H9 (cell line): Measurements from ENCODE around the gene FAM83F. TPM values are rescaled to one million over a fixed set of nuclear protein-coding genes. Genes with fewer than 3 reads are reported as not detected.

Experiments used
- DNase-seq: peaks from one replicate; pipeline ENCODE4 v3.0.0-alpha.2; 2017
- H2AFZ ChIP-seq: one replicate; pipeline ENCODE4 v1.6.1; 2013; ENCODE audit warnings: mild to moderate bottlenecking, low read length, control low read depth, moderate library complexity
- H2AK5ac ChIP-seq: 2 replicates; pipeline ENCODE4 v1.6.1; 2013; ENCODE audit warnings: low read length, control low read depth, mixed read lengths; ENCODE audit not compliant: insufficient read length
- H2BK120ac ChIP-seq: one replicate; pipeline ENCODE4 v1.6.1; 2013; ENCODE audit warnings: low read depth, mild to moderate bottlenecking, low read length, control low read depth, inconsistent platforms; ENCODE audit not compliant: poor library complexity, severe bottlenecking
- H2BK12ac ChIP-seq: 2 replicates; pipeline ENCODE4 v1.6.1; 2013; ENCODE audit warnings: low read length, control low read depth, mixed read lengths, low read depth; ENCODE audit not compliant: insufficient read length
- H2BK15ac ChIP-seq: 2 replicates; pipeline ENCODE4 v1.6.1; 2013; ENCODE audit warnings: low read depth, low read length, control low read depth
- H2BK20ac ChIP-seq: one replicate; pipeline ENCODE4 v1.6.1; 2013; ENCODE audit warnings: low read depth, mild to moderate bottlenecking, low read length, control low read depth, inconsistent platforms; ENCODE audit not compliant: poor library complexity, severe bottlenecking
- H2BK5ac ChIP-seq: 2 replicates; pipeline ENCODE4 v1.6.1; 2013; ENCODE audit warnings: low read length, control low read depth, mixed read lengths; ENCODE audit not compliant: insufficient read length
- H3K14ac ChIP-seq: 2 replicates; pipeline ENCODE4 v1.6.1; 2013; ENCODE audit warnings: low read length, control low read depth; ENCODE audit not compliant: insufficient read depth
- H3K18ac ChIP-seq: 2 replicates; pipeline ENCODE4 v1.6.1; 2013; ENCODE audit warnings: low read depth, mild to moderate bottlenecking, mixed read lengths, low read length, control low read depth; ENCODE audit not compliant: insufficient read length
- H3K23ac ChIP-seq: 2 replicates; pipeline ENCODE4 v1.6.1; 2013; ENCODE audit warnings: low read length, control low read depth, mixed read lengths, low read depth; ENCODE audit not compliant: insufficient read length
- H3K23me2 ChIP-seq: 2 replicates; pipeline ENCODE4 v1.6.1; 2013; ENCODE audit warnings: low read depth, mild to moderate bottlenecking, mixed read lengths, low read length, control low read depth; ENCODE audit not compliant: insufficient read length, poor library complexity, severe bottlenecking
- H3K27ac ChIP-seq: 2 replicates; pipeline ENCODE4 v1.5.1; 2013; ENCODE audit warnings: low read length, control low read depth, mixed read lengths, low read depth; ENCODE audit not compliant: insufficient read length
- H3K27me3 ChIP-seq: 2 replicates; pipeline ENCODE4 v1.6.1; 2013; ENCODE audit warnings: low read length, control low read depth, inconsistent platforms; ENCODE audit not compliant: insufficient read depth
- H3K4ac ChIP-seq: 2 replicates; pipeline ENCODE4 v1.6.1; 2013; ENCODE audit warnings: low read depth, mild to moderate bottlenecking, control low read depth, inconsistent platforms, low read length, moderate library complexity
- H3K4me1 ChIP-seq: 2 replicates; pipeline ENCODE4 v1.6.1; 2013; ENCODE audit warnings: low read length, control low read depth, inconsistent platforms; ENCODE audit not compliant: insufficient read depth
- H3K4me2 ChIP-seq: 2 replicates; pipeline ENCODE4 v1.6.1; 2013; ENCODE audit warnings: low read length, control low read depth, mixed read lengths; ENCODE audit not compliant: insufficient read length, insufficient read depth
- H3K56ac ChIP-seq: 2 replicates; pipeline ENCODE4 v1.6.1; 2013; ENCODE audit warnings: low read depth, mild to moderate bottlenecking, mixed read lengths, low read length, control low read depth; ENCODE audit not compliant: insufficient read length
- H3K79me1 ChIP-seq: 2 replicates; pipeline ENCODE4 v1.6.1; 2013; ENCODE audit warnings: low read depth, mild to moderate bottlenecking, moderate library complexity, low read length, control low read depth, inconsistent platforms; ENCODE audit not compliant: insufficient read depth, poor library complexity, severe bottlenecking
- H3K79me2 ChIP-seq: 2 replicates; pipeline ENCODE4 v1.6.1; 2013; ENCODE audit warnings: low read length, control low read depth, inconsistent platforms; ENCODE audit not compliant: insufficient read depth
- H3K9ac ChIP-seq: 2 replicates; pipeline ENCODE4 v1.6.1; 2013; ENCODE audit warnings: low read length, control low read depth, mixed read lengths; ENCODE audit not compliant: insufficient read length; ENCODE audit errors: extremely low read depth
- H3K9me3 ChIP-seq: one replicate; pipeline ENCODE4 v1.6.1; 2013; ENCODE audit warnings: low read depth, low read length, inconsistent platforms; ENCODE audit not compliant: control insufficient read depth
- H3T11ph ChIP-seq: one replicate; pipeline ENCODE4 v1.6.1; 2013; ENCODE audit warnings: mild to moderate bottlenecking, low read length, control low read depth, inconsistent platforms
- H4K20me1 ChIP-seq: one replicate; pipeline ENCODE4 v1.6.1; 2013; ENCODE audit not compliant: control insufficient read depth, insufficient read length, insufficient read depth
- H4K5ac ChIP-seq: 2 replicates; pipeline ENCODE4 v1.6.1; 2013; ENCODE audit warnings: low read depth, mild to moderate bottlenecking, mixed read lengths, low read length, control low read depth; ENCODE audit not compliant: insufficient read length
- H4K8ac ChIP-seq: replicated peaks from 2 replicates; pipeline ENCODE4 v1.6.1; 2013; ENCODE audit warnings: low read length, control low read depth, mixed read lengths, low read depth; ENCODE audit not compliant: insufficient read length
- H4K91ac ChIP-seq: 2 replicates; pipeline ENCODE4 v1.6.1; 2013; ENCODE audit warnings: low read depth, mild to moderate bottlenecking, moderate library complexity, mixed read lengths, low read length, control low read depth; ENCODE audit not compliant: insufficient read length
- H3K27ac Mint-ChIP-seq, 3 experiments: 2 replicates in 2 of 3; 3 replicates in 1 of 3; pipeline ENCODE4 v1.8.0; 2020 to 2021; ENCODE audit warnings: mixed read lengths in 3 of 3, mild to moderate bottlenecking in 1 of 3, moderate library complexity in 1 of 3
- H3K27me3 Mint-ChIP-seq: 2 replicates; pipeline ENCODE4 v1.8.0; 2021; ENCODE audit warnings: low read depth, mild to moderate bottlenecking, moderate library complexity, mixed read lengths
- H3K36me3 Mint-ChIP-seq, 3 experiments: 2 replicates in 2 of 3; 3 replicates in 1 of 3; pipeline ENCODE4 v1.8.0; 2020 to 2021; ENCODE audit warnings: low read depth in 3 of 3, mixed read lengths in 3 of 3; ENCODE audit not compliant: insufficient read depth in 1 of 3
- H3K4me1 Mint-ChIP-seq, 2 experiments: 2 replicates each; pipeline ENCODE4 v1.8.0; 2020; ENCODE audit warnings: mixed read lengths in 2 of 2
- H3K4me3 Mint-ChIP-seq, 2 experiments: 2 replicates in 1 of 2; 3 replicates in 1 of 2; pipeline ENCODE4 v1.8.0; 2020 to 2021; ENCODE audit warnings: mild to moderate bottlenecking in 2 of 2, mixed read lengths in 2 of 2, moderate library complexity in 1 of 2
- H3K9me3 Mint-ChIP-seq, 2 experiments: 2 replicates in 1 of 2; 3 replicates in 1 of 2; pipeline ENCODE4 v1.8.0; 2020; ENCODE audit warnings: mild to moderate bottlenecking in 2 of 2, mixed read lengths in 2 of 2, moderate library complexity in 1 of 2
- WGBS: extraction: QIAGEN DNeasy Blood & Tissue Kit; methylation state at CpG from one replicate; pipeline ENCODE4 v1.1.7; 2013; ENCODE audit warnings: missing lambda C conversion rate, low lambda C conversion rate, mixed read lengths; ENCODE audit not compliant: insufficient read length; ENCODE audit errors: extremely low coverage; 5-methylcytosine and 5-hydroxymethylcytosine counted together
- total RNA-seq: library from RNA; stranded (reverse); gene quantifications from 2 replicates; pipeline ENCODE4 v1.2.1, GENCODE V29; 2021
- TF ChIP-seq, protein P1 (sequence below): fragments of 200-600 bp; sonication (generic); conservative IDR thresholded peaks from 3 replicates; pipeline ENCODE4 v1.8.0; 2021; ENCODE audit warnings: antibody characterized with exemption, mild to moderate bottlenecking

Gene FAM83F
- total RNA-seq, 1 experiment from 2014 or later, result 17.4 TPM

- Histone ChIP-seq H3K23ac (no peak overlapping the region), H3K56ac (no peak overlapping the region), H2AFZ (no peak overlapping the region), H3K4me2 (peak overlapping the region; percentile 91), H2BK20ac (no peak overlapping the region), H4K20me1 (no peaks in the 10 kb centered on the region), H2AK5ac (no peak overlapping the region), H3K9me3 (no peaks in the 10 kb centered on the region), H4K8ac (no peak overlapping the region), H4K91ac (no peak overlapping the region), H2BK5ac (no peak overlapping the region), H2BK15ac (no peak overlapping the region), H3K23me2 (peaks cover 7% of the 10 kb centered on the region), H2BK12ac (no peak overlapping the region), H3K27me3 (no peaks in the 10 kb centered on the region), H3T11ph (no peak overlapping the region), H3K27ac (no peak overlapping the region), H2BK120ac (no peak overlapping the region), H3K14ac (peak overlapping the region; percentile 80; the same call in 1 of the 2 replicates), H3K9ac (peak overlapping the region; percentile 75), H3K4me1 (peaks cover 4% of the 10 kb centered on the region; the same call in 1 of the 2 replicates), H3K18ac (peak overlapping the region; percentile 59), H3K79me1 (no peaks in the 10 kb centered on the region), H3K4ac (no peak overlapping the region), H4K5ac (no peak overlapping the region), H3K79me2 (no peaks in the 10 kb centered on the region)
- DNase-seq, result peak; percentile 58
- Mint-ChIP-seq H3K36me3 (no peaks in the 10 kb centered on the region; a peak in 1 of 7 replicates), H3K27ac (peak overlapping the region; percentile 99), H3K4me3 (peak overlapping the region; percentile 88 to 96), H3K27me3 (peaks cover 28% of the 10 kb centered on the region), H3K4me1 (peaks cover 10 to 12% of the 10 kb centered on the region in 2 experiments), H3K9me3 (no peaks in the 10 kb centered on the region)
- WGBS, result no CpG with 5 or more reads among the region's 138 CpGs
- TF ChIP-seq, protein P1, sequence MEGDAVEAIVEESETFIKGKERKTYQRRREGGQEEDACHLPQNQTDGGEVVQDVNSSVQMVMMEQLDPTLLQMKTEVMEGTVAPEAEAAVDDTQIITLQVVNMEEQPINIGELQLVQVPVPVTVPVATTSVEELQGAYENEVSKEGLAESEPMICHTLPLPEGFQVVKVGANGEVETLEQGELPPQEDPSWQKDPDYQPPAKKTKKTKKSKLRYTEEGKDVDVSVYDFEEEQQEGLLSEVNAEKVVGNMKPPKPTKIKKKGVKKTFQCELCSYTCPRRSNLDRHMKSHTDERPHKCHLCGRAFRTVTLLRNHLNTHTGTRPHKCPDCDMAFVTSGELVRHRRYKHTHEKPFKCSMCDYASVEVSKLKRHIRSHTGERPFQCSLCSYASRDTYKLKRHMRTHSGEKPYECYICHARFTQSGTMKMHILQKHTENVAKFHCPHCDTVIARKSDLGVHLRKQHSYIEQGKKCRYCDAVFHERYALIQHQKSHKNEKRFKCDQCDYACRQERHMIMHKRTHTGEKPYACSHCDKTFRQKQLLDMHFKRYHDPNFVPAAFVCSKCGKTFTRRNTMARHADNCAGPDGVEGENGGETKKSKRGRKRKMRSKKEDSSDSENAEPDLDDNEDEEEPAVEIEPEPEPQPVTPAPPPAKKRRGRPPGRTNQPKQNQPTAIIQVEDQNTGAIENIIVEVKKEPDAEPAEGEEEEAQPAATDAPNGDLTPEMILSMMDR, result no peak
Observed at GRCh38 chr22:40044870-40045834, 50.4 kb downstream of the FAM83F start.
